Right kidney (tissue), 1 donor: ENCODE measurements around the gene PCBP3.

Experiments used
- DNase-seq: peaks from one replicate; pipeline ENCODE4 v3.0.0-alpha.2; 2016

PCBP3 gene

GRCh38 chr21:45753445-45753844 is 109.9 kb downstream of the PCBP3 start:
- DNase-seq: no peak

- no peak for DNase-seq
Observed at GRCh38 chr21:45756029-45756428, 112.5 kb downstream of the PCBP3 start.

- no peak for DNase-seq
Observed at GRCh38 chr21:45756669-45757068, 113.1 kb downstream of the PCBP3 start.

- no peak for DNase-seq
Observed at GRCh38 chr21:45761704-45762103, 118.2 kb downstream of the PCBP3 start.

DNA sequence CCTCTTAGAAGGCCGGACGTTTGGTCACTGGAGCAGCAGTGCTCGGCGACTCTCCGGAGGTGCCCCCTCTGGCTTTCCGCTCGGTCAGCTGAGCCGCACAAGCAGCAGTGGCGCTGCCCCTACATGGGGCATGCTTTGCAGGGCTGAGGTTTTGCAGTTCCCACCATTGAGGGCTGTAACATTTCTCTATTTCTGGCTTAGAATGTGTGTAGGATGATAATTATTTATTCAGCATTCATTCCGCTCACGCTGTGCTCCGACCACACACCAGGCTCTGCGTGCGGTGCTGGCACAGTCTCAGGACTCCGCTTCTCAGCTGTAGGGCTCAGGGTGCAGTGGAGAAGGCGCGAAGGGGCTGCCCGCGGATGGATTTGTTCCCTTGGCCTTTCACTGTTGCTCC is 119.5 kb downstream of the PCBP3 start:
- no peak for DNase-seq

GRCh38 chr21:45763506-45763905 is 120.0 kb downstream of the PCBP3 start:
- DNase-seq: no peak

DNA sequence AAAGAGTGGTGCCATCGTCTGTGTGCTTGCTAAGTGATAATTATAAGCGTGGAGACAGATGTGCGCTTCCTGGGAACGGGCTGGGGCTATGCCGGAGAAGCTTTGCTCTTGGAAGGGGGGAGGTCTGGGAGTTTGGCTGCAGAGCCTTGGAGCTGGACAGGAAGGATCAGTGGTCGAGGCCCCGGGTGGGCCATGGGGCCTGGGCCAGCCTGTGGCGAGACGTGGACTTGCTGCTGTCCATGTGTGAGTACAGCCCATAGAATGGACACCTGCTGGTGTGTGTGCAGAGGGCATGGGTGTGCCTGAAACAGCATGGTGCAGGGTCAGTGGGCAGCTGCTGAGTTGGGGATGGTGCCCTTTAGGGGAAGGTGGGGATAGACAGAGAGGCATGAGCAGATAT is 121.3 kb downstream of the PCBP3 start:
- no peak for DNase-seq

DNA sequence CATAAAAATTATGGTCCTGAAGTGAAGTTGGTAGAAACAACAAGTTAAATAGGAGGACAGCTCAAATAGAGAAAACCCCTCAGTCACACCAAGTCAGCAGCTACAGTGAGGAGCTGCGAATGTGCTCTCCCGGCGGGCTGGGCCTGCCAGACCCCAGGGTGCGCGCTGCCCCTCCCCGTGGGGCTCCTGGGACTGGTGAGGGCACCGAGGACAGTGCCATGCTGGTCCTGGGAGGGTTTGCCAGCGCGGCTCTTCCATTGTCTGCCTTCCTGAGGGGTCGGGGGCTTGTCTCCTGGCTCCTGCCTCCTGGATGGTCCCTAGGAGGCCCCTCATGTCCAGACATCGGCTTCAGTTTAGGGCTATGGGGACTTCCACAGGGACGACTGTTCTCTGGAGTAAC is 121.8 kb downstream of the PCBP3 start:
- DNase-seq: no peak

DNA sequence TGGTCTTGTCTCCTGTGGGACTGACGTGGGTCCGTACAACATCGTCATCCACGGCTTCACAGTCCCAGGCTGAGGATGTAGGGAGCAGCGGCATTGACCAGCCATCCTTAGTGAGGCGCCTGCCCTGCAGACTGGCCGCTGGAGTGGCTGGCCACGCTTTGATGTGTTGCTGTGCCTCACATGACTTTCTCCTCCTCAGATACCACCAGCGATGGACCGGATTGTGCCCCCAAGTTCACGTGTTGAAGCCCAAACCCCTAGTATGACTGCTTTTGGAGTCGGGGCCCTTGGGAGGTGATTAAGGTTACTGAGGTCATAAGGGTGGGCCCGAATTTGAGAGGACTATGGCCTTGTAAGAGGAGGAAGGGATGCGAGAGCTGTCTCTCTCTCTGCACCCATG is 122.5 kb downstream of the PCBP3 start:
- DNase-seq: no peak

DNA sequence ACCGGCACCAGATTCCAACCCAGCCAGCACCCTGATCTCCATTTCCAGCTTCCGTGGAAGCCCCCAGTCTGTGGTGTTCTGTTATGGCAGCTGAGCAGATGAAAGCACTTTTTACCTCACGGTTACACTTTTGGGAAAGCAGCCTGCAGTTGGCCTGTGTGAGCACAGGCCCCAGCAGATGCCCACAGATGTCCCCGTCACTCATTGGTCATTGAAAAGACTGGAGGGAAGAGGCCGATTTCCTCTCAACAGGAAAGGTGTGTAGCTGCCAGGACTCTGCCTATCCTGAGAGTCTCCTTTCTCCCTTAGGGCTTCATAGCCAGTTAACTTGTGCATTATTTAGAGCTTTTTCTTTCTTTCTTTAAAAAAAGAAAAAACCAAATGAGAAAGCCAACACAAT is 123.0 kb downstream of the PCBP3 start:
- DNase-seq: no peak

DNA sequence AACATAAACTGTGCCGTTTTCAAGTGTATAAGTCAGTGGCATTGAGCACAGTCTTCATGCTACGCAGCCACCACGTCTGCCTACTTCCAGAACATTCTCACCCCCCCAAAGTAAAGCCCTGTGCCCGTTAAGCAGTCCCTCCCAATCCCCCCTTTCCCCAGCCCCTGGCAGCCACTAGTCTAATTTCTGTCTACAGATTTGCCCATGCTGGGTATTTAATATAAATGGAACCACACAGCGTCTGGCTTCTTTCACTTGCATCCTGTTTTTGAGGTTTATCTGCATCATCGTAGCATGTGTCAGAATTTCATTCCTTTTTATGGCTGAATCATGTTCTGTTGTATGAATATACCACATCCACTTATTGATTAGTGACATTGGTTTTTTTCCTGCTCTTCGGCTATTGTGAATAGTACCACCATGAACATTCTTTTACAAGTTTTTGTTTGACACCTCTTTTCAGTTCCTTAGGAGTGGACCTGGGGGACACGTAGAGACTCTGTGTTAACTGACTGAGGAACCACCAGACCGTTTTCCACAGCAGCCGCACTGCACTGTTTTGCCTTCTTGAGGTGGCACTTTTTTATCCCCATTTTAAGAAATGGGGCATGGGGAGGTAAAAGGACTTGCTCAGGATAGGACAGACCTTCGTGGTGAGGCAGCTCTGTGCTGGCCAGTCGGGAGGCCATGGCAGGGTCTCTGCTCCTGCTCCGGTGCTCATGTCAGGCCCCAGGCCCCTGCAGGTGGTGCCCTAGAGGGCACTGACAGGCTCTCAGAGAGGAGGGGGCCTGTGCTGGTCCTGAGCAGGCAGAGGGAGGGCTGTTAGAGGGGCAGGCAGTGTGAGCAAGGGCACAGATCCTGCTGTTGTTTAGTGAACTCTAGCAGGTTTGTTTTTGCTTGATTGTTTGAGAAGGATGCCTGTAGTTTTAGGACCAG is 123.8 kb downstream of the PCBP3 start:
- no peak for DNase-seq

GRCh38 chr21:45768011-45768739 is 124.7 kb downstream of the PCBP3 start:
- no peak for DNase-seq

- no peak for DNase-seq
Observed at GRCh38 chr21:45768740-45769048, 125.2 kb downstream of the PCBP3 start.

- no peak for DNase-seq
Observed at GRCh38 chr21:45769294-45769693, 125.8 kb downstream of the PCBP3 start.

DNA sequence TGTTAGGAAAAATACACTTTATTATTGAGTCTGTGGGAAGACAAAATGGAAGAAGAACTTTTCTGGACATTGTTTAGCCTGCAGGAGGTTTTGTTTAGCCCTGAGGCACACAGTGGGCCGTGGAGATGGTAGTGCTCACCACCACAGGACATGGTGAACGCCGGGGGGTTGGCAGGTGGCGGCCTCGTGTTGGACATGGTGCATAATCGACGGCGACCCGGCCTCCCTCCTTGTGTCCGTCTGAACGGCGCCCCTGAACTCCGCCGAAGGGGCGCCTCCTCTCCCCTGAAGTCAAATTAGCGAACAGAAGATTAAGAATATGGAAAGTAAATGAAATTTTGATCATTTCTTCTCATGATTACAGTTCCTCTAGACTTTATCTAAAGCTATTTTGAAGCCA is 126.4 kb downstream of the PCBP3 start:
- DNase-seq: no peak

DNA sequence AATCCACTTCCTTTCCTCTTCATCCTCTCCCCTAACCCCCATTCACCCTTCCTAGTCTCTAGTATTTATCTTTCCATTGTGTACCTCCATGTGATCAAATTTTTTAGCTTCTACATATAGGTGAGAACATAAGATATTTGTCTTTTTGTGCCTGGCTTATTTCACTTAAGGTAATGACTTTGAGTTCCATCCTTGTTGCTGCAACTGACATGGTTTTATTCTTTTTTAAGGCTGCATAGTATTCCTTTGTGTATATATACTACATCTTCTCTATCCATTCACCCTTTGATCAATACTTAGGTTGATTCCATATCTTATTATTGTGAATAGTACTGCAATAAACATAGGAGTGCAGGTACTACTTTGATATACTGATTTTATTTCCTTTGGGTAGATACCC is 128.7 kb downstream of the PCBP3 start:
- DNase-seq: no peak

- no peak for DNase-seq
Observed at GRCh38 chr21:45774291-45774690, 130.8 kb downstream of the PCBP3 start.

DNA sequence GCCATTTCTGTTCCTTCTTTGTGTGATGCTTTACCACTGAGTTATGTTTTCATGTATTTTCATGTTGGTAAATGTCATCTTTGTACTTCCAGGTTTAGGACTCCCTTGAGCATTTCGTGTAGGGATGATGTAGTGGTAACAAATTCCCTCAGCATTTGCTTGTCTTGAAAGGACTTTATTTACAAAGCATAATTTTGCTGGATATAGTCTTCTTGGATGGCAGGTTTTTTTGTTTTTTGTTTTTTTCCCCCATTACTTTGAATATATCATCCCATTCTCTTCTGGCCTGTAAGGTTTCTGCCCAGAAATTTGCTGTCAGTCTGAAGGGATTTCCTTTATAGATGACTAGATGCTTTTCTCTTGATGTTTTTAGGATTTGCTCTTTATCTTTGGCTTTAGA is 133.4 kb downstream of the PCBP3 start:
- DNase-seq: no peak

GRCh38 chr21:45778686-45779085 is 135.2 kb downstream of the PCBP3 start:
- DNase-seq: no peak

GRCh38 chr21:45779226-45779625 is 135.7 kb downstream of the PCBP3 start:
- no peak for DNase-seq

GRCh38 chr21:45780647-45781046 is 137.1 kb downstream of the PCBP3 start:
- DNase-seq: no peak

GRCh38 chr21:45781741-45782140 is 138.2 kb downstream of the PCBP3 start:
- no peak for DNase-seq

GRCh38 chr21:45786660-45787059 is 143.1 kb downstream of the PCBP3 start:
- no peak for DNase-seq

GRCh38 chr21:45787371-45787770 is 143.8 kb downstream of the PCBP3 start:
- DNase-seq: no peak
